IPS-NIHi7 (cell line): ENCODE results near the gene HSD17B7.
A peak's percentile ranks its signal among the peaks of the same experiment; 100 is the strongest.
"Not testable (repeated sequence)": the region's sequence is repeated elsewhere in the genome, so short reads cannot be mapped to it uniquely, and the experiment has no call there.

Experiments used
- DNase-seq: peaks from one replicate; pipeline ENCODE4 v3.0.0; 2012; ENCODE audit warnings: mixed read lengths; ENCODE audit errors: extremely low spot score

HSD17B7 gene

DNA sequence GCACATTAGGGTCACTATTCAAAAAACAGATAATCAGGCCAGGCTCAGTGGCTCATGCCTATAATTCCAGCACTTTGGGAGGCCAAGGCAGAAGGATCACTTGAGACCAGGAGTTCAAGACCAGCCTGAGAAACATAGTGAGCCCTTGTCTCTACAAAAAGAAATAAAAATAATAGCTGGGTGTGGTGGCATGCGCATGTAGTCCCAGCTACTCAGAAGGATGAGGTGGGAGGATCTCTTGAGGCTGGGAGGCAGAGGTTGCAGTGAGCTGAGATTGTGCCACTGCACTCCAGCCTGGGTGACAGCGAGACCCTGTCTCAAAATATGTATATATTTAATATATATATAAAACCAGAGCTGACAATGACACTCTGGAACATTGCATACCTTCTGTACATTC, 21.9 kb downstream of the HSD17B7 start:
- not testable (repeated sequence) for DNase-seq

DNA sequence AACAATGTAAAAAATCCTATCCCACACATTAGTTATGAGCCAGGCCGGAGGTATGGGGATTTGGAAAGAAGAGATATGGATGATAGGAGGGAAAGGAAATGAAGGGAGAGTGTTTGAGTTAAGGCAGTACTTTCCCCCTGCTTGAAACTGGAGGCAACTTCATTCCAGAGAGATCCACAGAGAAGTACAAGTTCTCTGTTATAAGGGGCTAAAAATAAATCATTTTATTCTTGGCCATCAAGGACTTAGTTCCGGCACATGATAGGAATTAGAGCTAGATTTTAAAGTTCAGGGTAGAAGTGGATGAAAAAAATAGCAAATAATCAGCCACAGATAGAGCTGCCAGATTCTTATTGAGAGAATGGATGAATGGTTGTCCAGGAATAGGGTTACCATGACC, 27.6 kb downstream of the HSD17B7 start:
- DNase-seq, result not testable (repeated sequence)

DNA sequence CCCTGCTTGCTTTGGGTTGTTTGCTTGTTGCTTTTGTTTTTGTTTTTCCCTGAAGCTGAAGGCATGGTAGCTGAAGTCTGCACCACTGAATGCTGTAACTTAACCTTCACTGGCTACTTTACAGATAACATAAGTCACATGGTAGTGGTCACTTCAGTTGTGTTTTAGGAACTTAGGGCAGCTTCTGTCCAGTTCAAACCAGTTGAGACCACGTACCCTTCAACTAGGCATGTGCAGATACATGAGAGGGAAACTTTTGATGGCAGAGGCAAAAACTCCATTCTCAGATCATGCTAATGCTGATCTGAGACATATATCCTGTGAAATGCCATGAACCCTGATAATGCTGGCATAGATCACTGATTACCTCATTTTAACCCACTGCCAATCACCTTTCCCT, 28.2 kb downstream of the HSD17B7 start:
- DNase-seq, result not testable (repeated sequence)

GRCh38 chr1:162822391-162823200, 32.1 kb downstream of the HSD17B7 start:
- DNase-seq, result peak; percentile 73

- DNase-seq, result no peak
Measured at GRCh38 chr1:162823231-162823630, 32.7 kb downstream of the HSD17B7 start.

DNA sequence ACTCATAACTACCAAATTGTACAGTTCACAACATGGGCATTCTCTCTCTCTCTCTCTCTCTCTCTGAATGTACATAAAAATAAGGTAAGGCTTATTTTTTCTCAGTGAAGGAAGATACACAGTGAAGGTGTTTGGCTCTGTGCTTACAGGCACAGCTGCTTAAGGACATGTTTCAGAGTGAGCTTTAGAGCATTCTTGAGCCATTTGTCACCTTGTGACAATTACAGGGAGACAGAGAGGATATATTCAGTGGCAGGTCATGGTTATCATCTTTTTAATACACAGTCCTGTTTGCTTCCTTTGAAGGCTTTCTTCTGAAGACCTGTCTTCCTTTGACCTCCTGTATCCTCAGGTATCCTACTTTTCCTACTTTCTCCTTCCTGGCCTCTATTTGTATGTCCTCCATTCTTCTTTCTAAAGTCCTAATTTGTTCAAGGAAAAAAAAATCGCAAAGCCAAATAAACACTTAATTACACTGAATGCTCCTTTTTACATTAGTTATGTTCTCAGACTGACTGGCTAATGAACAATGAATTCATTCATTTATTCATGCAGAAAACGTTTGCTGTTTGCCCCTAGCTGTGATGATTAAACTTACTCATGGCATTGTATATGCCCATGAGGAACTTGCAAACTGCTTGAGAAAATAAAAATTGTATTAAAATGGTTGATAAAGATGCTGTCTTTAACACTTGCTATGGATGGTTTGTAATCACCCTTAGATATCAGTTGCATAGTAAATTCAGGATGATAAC, 33.4 kb downstream of the HSD17B7 start:
- DNase-seq, result no peak

GRCh38 chr1:162829268-162829667, 38.8 kb downstream of the HSD17B7 start:
- DNase-seq, result no peak

GRCh38 chr1:162832470-162832869, 42.0 kb downstream of the HSD17B7 start:
- no peak for DNase-seq

DNA sequence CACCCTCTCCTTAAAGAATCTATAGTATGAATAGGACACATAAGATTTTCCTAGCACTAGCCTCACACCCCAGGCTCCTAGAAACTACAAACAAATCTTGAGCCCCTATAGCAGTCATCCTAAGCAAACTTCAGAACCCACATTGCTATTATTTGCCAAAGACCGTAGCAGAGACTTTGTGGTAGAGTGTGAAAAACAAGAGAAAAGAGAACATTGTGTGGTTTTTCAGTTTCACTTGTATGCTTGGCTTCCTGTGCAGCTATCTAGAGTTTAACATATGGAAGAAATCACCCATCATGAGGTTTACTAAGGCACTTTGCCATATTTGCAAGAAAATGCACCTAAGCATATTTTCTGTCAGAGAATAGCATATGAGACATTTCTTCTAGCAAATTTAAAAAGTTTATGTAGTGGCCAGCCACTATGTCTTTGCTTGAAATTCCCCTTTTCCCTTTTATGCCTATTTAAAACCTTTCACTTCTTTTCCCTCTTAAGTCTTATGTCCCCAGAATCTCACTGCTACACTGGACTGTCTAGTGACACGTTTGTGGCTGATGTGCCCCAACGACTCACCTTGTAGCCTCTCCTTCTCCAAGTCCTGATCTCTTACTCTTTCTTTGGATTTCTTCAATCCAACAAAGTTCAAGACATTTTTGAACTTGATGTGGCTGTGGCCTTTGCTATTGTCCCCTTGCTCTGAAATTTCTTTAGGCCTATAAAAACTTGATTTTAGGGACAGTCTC, 44.8 kb downstream of the HSD17B7 start:
- no peak for DNase-seq

GRCh38 chr1:162838863-162839262, 48.4 kb downstream of the HSD17B7 start:
- DNase-seq, result no peak

DNA sequence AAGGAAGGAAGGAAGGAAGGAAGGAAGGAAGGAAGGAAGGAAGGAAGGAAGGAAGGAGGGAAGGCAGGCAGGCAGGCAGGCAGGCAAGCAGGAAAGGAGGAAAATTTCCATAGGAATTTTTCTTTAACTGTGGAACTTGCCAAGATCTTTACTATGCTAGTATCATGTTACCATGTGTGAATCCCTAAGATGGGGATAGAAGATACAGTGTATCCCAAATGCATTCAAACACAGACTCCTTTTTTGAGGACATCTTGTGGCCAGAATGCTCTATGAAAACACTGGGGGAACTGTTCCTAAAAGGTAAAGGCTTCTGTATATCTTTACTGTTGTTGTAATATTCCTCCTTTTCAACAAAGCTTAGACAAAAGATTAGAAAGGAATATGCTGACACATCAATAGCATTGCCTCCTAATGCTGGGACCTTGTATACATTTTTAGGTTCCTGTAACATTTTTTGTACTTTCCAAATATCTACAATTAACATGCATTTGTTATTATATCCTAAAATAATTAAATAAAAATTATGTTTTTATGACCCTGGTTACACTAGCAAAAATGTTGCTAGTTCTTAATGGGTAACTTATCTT, 49.8 kb downstream of the HSD17B7 start:
- no peak for DNase-seq

- no peak for DNase-seq
Measured at GRCh38 chr1:162844153-162844552, 53.7 kb downstream of the HSD17B7 start.

DNA sequence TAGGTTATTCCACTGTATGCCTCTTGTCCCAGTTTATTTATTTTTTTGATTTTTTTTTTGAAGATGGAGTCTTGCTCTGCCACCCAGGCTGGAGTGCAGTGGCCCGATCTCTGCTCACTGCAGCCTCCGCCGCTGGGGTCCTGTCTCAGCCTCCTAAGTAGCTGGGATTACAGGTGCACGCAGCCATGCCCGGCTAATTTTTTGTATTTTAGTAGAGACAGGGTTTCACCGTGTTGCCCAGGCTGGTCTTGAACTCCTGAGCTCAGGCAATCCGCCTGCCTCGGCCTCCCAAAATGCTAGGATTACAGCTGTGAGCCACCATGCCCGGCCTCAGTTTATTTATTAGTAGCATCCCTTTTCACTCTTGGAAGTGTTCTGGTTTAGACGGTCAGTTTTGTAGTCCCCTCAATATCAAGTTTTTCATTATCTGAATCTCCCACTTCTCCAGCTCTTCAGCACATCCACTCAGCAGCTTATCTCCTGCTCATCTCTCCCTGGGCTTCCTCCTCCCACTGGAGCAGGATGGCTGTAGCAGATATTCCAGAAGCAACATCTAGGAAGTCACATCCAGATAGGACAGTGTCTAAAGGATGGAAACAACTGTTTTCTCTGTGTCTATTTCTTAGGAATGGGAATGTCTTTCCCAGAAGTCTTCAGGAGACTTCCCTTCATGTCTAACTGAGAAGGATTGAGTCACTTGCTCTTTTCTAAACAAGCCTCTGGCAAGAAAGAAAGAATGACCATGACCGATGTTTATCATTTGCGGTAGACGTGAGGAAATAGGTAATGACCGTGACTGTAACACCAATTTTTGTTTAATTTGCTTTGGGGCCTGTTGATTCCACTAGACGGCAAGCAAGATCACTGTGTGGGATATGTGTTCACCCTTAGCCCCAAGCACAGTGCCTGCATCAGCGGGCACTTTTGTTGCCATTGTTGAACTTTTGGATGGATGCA, 56.0 kb downstream of the HSD17B7 start:
- DNase-seq, result no peak

GRCh38 chr1:162847839-162848453, 57.4 kb downstream of the HSD17B7 start:
- DNase-seq, result peak; percentile 61

DNA sequence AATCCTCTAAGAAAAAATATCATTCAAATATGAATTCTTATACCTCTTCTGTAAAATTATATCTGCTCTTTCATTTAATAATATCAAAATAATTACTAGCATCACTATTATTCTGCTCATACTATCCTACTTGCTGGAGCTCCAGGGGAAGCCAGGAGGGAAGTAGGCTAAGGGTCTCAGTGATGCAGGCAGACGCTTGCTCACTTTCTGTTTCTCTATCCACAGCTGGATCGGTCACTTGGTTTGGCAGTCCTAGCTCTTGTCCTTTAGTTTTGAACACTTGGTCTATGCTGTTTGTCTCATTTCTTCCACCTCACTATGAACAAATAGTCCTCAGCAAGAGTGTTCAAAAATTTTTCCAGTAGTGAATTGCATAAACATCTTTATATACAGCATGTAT, 59.2 kb downstream of the HSD17B7 start:
- DNase-seq, result no peak

DNA sequence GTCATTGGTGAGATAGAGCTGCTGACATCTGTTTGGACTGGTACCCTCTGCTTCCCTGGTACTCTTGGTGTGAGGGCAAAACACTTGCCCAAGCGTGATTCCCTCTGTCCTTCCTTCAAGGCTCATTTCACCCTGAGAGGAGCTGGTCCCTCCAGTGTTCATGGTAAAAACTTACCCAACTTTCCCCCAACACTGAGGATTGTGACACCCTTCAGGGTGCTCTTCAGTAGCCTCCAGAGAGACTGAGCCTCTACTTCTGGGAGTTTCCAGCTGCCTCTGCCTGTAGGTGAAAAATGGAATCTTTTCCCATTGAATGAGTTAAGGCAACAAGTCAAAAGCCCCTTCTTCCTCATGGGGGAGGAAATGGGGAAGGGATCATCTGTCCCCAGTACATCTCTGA, 60.8 kb downstream of the HSD17B7 start:
- no peak for DNase-seq

DNA sequence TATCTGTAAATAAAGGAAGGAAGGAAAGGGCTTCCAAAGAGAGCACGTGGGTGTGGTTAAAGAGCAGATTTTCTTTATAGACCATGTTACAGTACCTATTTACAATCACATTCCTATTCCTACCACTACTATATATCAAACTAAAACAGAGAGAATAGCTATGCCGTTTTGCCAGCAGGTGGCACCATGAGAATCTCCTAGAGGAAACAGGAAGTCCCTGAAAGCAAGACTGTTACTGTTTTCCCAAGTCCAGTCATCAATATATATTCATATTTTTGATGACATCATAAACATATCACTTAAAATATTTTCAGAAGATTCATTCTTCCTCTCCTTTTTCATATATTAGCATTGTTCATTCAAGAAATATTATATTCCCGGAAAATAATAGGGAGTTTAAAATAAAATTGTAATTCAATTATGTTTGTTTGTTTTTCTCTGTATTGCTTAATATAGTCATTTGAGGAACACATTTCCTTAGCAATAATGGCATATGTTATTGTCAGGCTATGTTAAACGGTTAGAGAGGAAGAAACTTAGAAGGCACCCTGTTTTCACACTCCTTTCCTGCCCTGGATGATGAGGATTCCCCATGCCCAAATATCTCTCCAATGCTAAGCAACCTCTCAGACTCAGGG, 63.9 kb downstream of the HSD17B7 start:
- DNase-seq, result peak; percentile 62

GRCh38 chr1:162855461-162856150, 65.1 kb downstream of the HSD17B7 start:
- DNase-seq, result no peak

- DNase-seq, result no peak
Measured at GRCh38 chr1:162856260-162856659, 65.8 kb downstream of the HSD17B7 start.
